Measurements from ENCODE around the gene ZNRF3. TPM values are rescaled to one million over a fixed set of nuclear protein-coding genes. Genes with fewer than 3 reads are reported as not detected.
"Not testable (repeated sequence)": the region's sequence is repeated elsewhere in the genome, so short reads cannot be mapped to it uniquely, and the experiment has no call there.

The ZNRF3 gene
- total and polyA plus RNA-seq, 2 donors (not counting 1 experiment from before 2014, with no cell fraction given) = 0.21 to 0.71 TPM

- Histone ChIP-seq H3K79me2 (ENCODE audit: control insufficient read depth, insufficient read depth, low read length) (no peaks in the 10 kb centered on the region), H3K4me1 (ENCODE audit: control insufficient read depth in 2 of 2, insufficient read depth in 2 of 2, low read length in 2 of 2) (peaks cover 13 to 15% of the 10 kb centered on the region in 2 donors), H3K4me3 (ENCODE audit: control extremely low read depth in 1 of 5, extremely low read depth in 1 of 5, insufficient read depth in 1 of 5, low read depth in 2 of 5, low read length in 4 of 5) (no peak overlapping the region), H3K27me3 (replicated peaks in 1 of 4; ENCODE audit: control extremely low read depth in 1 of 4, control insufficient read depth in 3 of 4, insufficient read depth in 4 of 4, low read length in 3 of 4) (peaks cover 0 to 25% (median 23%) of the 10 kb centered on the region in 4 experiments), H2AFZ (ENCODE audit: insufficient read depth, low read depth, low read length, poor library complexity, severe bottlenecking) (no peak overlapping the region), H4K20me1 (ENCODE audit: control insufficient read depth, insufficient read depth, low read length, poor library complexity, severe bottlenecking) (no peaks in the 10 kb centered on the region), H3K9ac (ENCODE audit: low read length) (no peak overlapping the region), H3K36me3 (replicated peaks in 1 of 2; ENCODE audit: control extremely low read depth in 1 of 2, control insufficient read depth in 1 of 2, extremely low read depth in 1 of 2, insufficient read depth in 2 of 2, low read length in 1 of 2) (no peaks in the 10 kb centered on the region), H3K4me2 (replicated peaks; ENCODE audit: low read depth, low read length, poor library complexity, severe bottlenecking) (peak overlapping the region; percentile 92), H3K9me3 (ENCODE audit: control extremely low read depth in 1 of 3, control insufficient read depth in 2 of 3, insufficient read depth in 1 of 3, low read length in 2 of 3) (peaks cover 0 to 12% (median 0%) of the 10 kb centered on the region in 3 donors), H3K27ac (ENCODE audit: low read length in 2 of 2) (no peak overlapping the region)
- ChIA-PET POLR2A (no interaction called here), CTCF (no interaction called here)
- Mint-ChIP-seq H3K27ac (no peak overlapping the region), H3K27me3 (peaks cover 32% of the 10 kb centered on the region), H3K9me3 (ENCODE audit: insufficient read depth) (no peaks in the 10 kb centered on the region), H3K4me1 (peaks cover 24% of the 10 kb centered on the region), H3K4me3 (peak overlapping the region; percentile 78)
- intact Hi-C loops (cut with micrococcal nuclease) = loop anchor here (5.0 to 10.0 kb wide), 4 partner anchors 83 to 1540 kb away; partner anchors contain the start of genes MTFP1, NIPSNAP1, UQCR10 and XBP1
- 95% methylated on average over 16 of the region's 19 CpGs for WGBS (ENCODE audit: insufficient coverage)
- no peak for DNase-seq
- TF ChIP-seq CTCF (IDR thresholded peaks at IDR 0.05) (no peak), EZH2 (IDR thresholded peaks at IDR 0.05; ENCODE audit: borderline replicate concordance, insufficient read depth, low read depth, low read length, poor library complexity, severe bottlenecking) (no peak)
- ATAC-seq (ENCODE audit: low read depth) = no peak
Observed at GRCh38 chr22:28884747-28885350, 1.5 kb downstream of the ZNRF3 start.

GRCh38 chr22:28885939-28886338, 2.6 kb downstream of the ZNRF3 start:
- Histone ChIP-seq H3K4me3 (ENCODE audit: control extremely low read depth in 1 of 5, extremely low read depth in 1 of 5, insufficient read depth in 1 of 5, low read depth in 2 of 5, low read length in 4 of 5) (no peak overlapping the region), H3K79me2 (ENCODE audit: control insufficient read depth, insufficient read depth, low read length) (no peaks in the 10 kb centered on the region), H4K20me1 (ENCODE audit: control insufficient read depth, insufficient read depth, low read length, poor library complexity, severe bottlenecking) (no peaks in the 10 kb centered on the region), H3K36me3 (replicated peaks in 1 of 2; ENCODE audit: control extremely low read depth in 1 of 2, control insufficient read depth in 1 of 2, extremely low read depth in 1 of 2, insufficient read depth in 2 of 2, low read length in 1 of 2) (no peaks in the 10 kb centered on the region), H3K4me1 (ENCODE audit: control insufficient read depth in 2 of 2, insufficient read depth in 2 of 2, low read length in 2 of 2) (peaks cover 13 to 15% of the 10 kb centered on the region in 2 donors), H3K27ac (ENCODE audit: low read length in 2 of 2) (no peak overlapping the region), H3K9ac (ENCODE audit: low read length) (no peak overlapping the region), H3K9me3 (ENCODE audit: control extremely low read depth in 1 of 3, control insufficient read depth in 2 of 3, insufficient read depth in 1 of 3, low read length in 2 of 3) (peaks cover 0 to 12% (median 0%) of the 10 kb centered on the region in 3 donors), H2AFZ (ENCODE audit: insufficient read depth, low read depth, low read length, poor library complexity, severe bottlenecking) (no peak overlapping the region), H3K4me2 (replicated peaks; ENCODE audit: low read depth, low read length, poor library complexity, severe bottlenecking) (no peak overlapping the region), H3K27me3 (replicated peaks in 1 of 4; ENCODE audit: control extremely low read depth in 1 of 4, control insufficient read depth in 3 of 4, insufficient read depth in 4 of 4, low read length in 3 of 4) (peaks cover 0 to 25% (median 23%) of the 10 kb centered on the region in 4 experiments)
- peaks cover 22% of the 10 kb centered on the region for H3K4me1 Mint-ChIP-seq
- WGBS (ENCODE audit: insufficient coverage) = 96% methylated on average over 2 of the region's 3 CpGs
- DNase-seq = no peak
- intact Hi-C loops (cut with micrococcal nuclease) = loop anchor here (10.0 kb wide), 3 partner anchors 699 to 1539 kb away; partner anchors contain the start of genes MTFP1, NIPSNAP1, UQCR10 and ZMAT5
- H3K9me3 Mint-ChIP-seq (ENCODE audit: insufficient read depth) = no peaks in the 10 kb centered on the region
- peaks cover 32% of the 10 kb centered on the region for H3K27me3 Mint-ChIP-seq
- ATAC-seq (ENCODE audit: low read depth) = no peak
- no peak overlapping the region for H3K27ac Mint-ChIP-seq
- ChIA-PET CTCF (interaction anchor here (0.7 kb wide), 1 partner anchor 286 kb away, joined by 3 read pairs; no protein-coding TSS in a partner anchor), POLR2A (no interaction called here)
- TF ChIP-seq CTCF (IDR thresholded peaks at IDR 0.05) (no peak), EZH2 (IDR thresholded peaks at IDR 0.05; ENCODE audit: borderline replicate concordance, insufficient read depth, low read depth, low read length, poor library complexity, severe bottlenecking) (no peak)
- H3K4me3 Mint-ChIP-seq = no peak overlapping the region

GRCh38 chr22:28886679-28887078, 3.3 kb downstream of the ZNRF3 start:
- H3K9me3 ChIP-seq (ENCODE audit: control extremely low read depth in 1 of 3, control insufficient read depth in 2 of 3, insufficient read depth in 1 of 3, low read length in 2 of 3) = peaks cover 0 to 12% (median 0%) of the 10 kb centered on the region in 3 donors
- CTCF ChIA-PET = interaction anchor here (0.6 kb wide), 1 partner anchor 804 kb away, joined by 3 read pairs; no protein-coding TSS in a partner anchor
- POLR2A ChIA-PET; H3K27ac ChIP-seq (ENCODE audit: low read length in 2 of 2); H4K20me1 ChIP-seq (ENCODE audit: control insufficient read depth, insufficient read depth, low read length, poor library complexity, severe bottlenecking); H2AFZ ChIP-seq (ENCODE audit: insufficient read depth, low read depth, low read length, poor library complexity, severe bottlenecking); DNase-seq; H3K9me3 Mint-ChIP-seq (ENCODE audit: insufficient read depth); H3K4me3 ChIP-seq (ENCODE audit: control extremely low read depth in 1 of 5, extremely low read depth in 1 of 5, insufficient read depth in 1 of 5, low read depth in 2 of 5, low read length in 4 of 5); H3K4me2 ChIP-seq (replicated peaks; ENCODE audit: low read depth, low read length, poor library complexity, severe bottlenecking); H3K27ac Mint-ChIP-seq; H3K36me3 ChIP-seq (replicated peaks in 1 of 2; ENCODE audit: control extremely low read depth in 1 of 2, control insufficient read depth in 1 of 2, extremely low read depth in 1 of 2, insufficient read depth in 2 of 2, low read length in 1 of 2); H3K4me3 Mint-ChIP-seq; H3K9ac ChIP-seq (ENCODE audit: low read length); H3K79me2 ChIP-seq (ENCODE audit: control insufficient read depth, insufficient read depth, low read length); ATAC-seq (ENCODE audit: low read depth): not testable (repeated sequence)
- peaks cover 36% of the 10 kb centered on the region for H3K27me3 Mint-ChIP-seq
- peaks cover 13 to 15% of the 10 kb centered on the region in 2 donors for H3K4me1 ChIP-seq (ENCODE audit: control insufficient read depth in 2 of 2, insufficient read depth in 2 of 2, low read length in 2 of 2)
- peaks cover 0 to 25% (median 23%) of the 10 kb centered on the region in 4 experiments for H3K27me3 ChIP-seq (replicated peaks in 1 of 4; ENCODE audit: control extremely low read depth in 1 of 4, control insufficient read depth in 3 of 4, insufficient read depth in 4 of 4, low read length in 3 of 4)
- peaks cover 22% of the 10 kb centered on the region for H3K4me1 Mint-ChIP-seq
- intact Hi-C loops (cut with micrococcal nuclease) = loop anchor here (10.0 kb wide), 3 partner anchors 698 to 1538 kb away; partner anchors contain the start of genes MTFP1, NIPSNAP1, UQCR10 and ZMAT5
- 92% methylated on average over 2 of the region's 4 CpGs for WGBS (ENCODE audit: insufficient coverage)
